Neural cell (in vitro differentiated cells): ENCODE results near the gene ASCC2. TPM values are rescaled to one million over a fixed set of nuclear protein-coding genes. Genes with fewer than 3 reads are reported as not detected.

ENCODE experiments used
- H2AFZ ChIP-seq: fragments of 200-600, 300-800 bp; sonication (generic), shearing (Covaris generic); 2 replicates; pipeline ENCODE4 v1.6.0; 2014; ENCODE audit warnings: low read depth, mild to moderate bottlenecking, antibody characterized with exemption, low read length, moderate library complexity
- H3F3A ChIP-seq: fragments of 200-600 bp; shearing (Covaris generic); 2 replicates; pipeline ENCODE4 v1.6.1; 2016; ENCODE audit warnings: mild to moderate bottlenecking, moderate library complexity, mixed read lengths, antibody characterized with exemption, low read length; ENCODE audit not compliant: insufficient read depth, poor library complexity, severe bottlenecking
- H3K27ac ChIP-seq: fragments of 200-600, 300-800 bp; sonication (generic), shearing (Covaris generic); 2 replicates; pipeline ENCODE4 v1.5.1; 2014; ENCODE audit warnings: mild to moderate bottlenecking, low read length, moderate library complexity
- H3K27me3 ChIP-seq: fragments of 300-800, 200-600 bp; sonication (generic), shearing (Covaris generic); 2 replicates; pipeline ENCODE4 v1.6.0; 2014; ENCODE audit warnings: mild to moderate bottlenecking, low read depth, low read length, moderate library complexity; ENCODE audit not compliant: insufficient read depth
- H3K36me3 ChIP-seq: fragments of 300-800, 200-600 bp; sonication (generic), shearing (Covaris generic); 2 replicates; pipeline ENCODE4 v1.5.1; 2014; ENCODE audit warnings: mild to moderate bottlenecking, antibody characterized with exemption, low read length, moderate library complexity; ENCODE audit not compliant: insufficient read depth
- H3K4me2 ChIP-seq: fragments of 300-800, 200-600 bp; sonication (generic), shearing (Covaris generic); 2 replicates; pipeline ENCODE4 v1.6.0; 2014; ENCODE audit warnings: mild to moderate bottlenecking, low read length
- H3K4me3 ChIP-seq: fragments of 300-800, 200-600 bp; sonication (generic), shearing (Covaris generic); 2 replicates; pipeline ENCODE4 v1.5.1; 2014; ENCODE audit warnings: mild to moderate bottlenecking, low read length, moderate library complexity
- H3K79me2 ChIP-seq: fragments of 200-600 bp; shearing (Covaris generic); replicated peaks from 2 replicates; pipeline ENCODE4 v1.6.0; 2014; ENCODE audit warnings: mild to moderate bottlenecking, low read length, moderate library complexity; ENCODE audit not compliant: insufficient read depth
- H3K9ac ChIP-seq: fragments of 300-800, 200-600 bp; sonication (generic), shearing (Covaris generic); 2 replicates; pipeline ENCODE4 v1.6.1; 2016; ENCODE audit warnings: mild to moderate bottlenecking, low read length, mixed read lengths
- H3K9me2 ChIP-seq: fragments of 200-600 bp; shearing (Covaris generic); 2 replicates; pipeline ENCODE4 v1.6.1; 2016; ENCODE audit warnings: mild to moderate bottlenecking, low read length, mixed read lengths; ENCODE audit not compliant: insufficient read depth
- H3K9me3 ChIP-seq: fragments of 200-600, 300-800 bp; sonication (generic), shearing (Covaris generic); 2 replicates; pipeline ENCODE4 v1.6.1; 2016; ENCODE audit warnings: mild to moderate bottlenecking, mixed run types, low read length, moderate library complexity, mixed read lengths
- H4K20me1 ChIP-seq: fragments of 200-600 bp; shearing (Covaris generic); 2 replicates; pipeline ENCODE4 v1.6.1; 2016; ENCODE audit warnings: mild to moderate bottlenecking, mixed run types; ENCODE audit not compliant: insufficient read depth
- EP300 ChIP-seq: fragments of 450-650 bp; conservative IDR thresholded peaks from 2 replicates; pipeline ENCODE4 v1.6.1; 2014; ENCODE audit warnings: antibody characterized with exemption, mild to moderate bottlenecking, moderate library complexity; ENCODE audit not compliant: poor library complexity, severe bottlenecking
- EZH2 ChIP-seq: fragments of 200-600, 300-800 bp; shearing (Covaris generic), sonication (generic); IDR thresholded peaks from 2 replicates; pipeline ENCODE4 v1.6.1; 2014; ENCODE audit warnings: antibody characterized with exemption, low read length, borderline replicate concordance, mild to moderate bottlenecking; ENCODE audit not compliant: insufficient read depth, poor library complexity, severe bottlenecking
- MXI1 ChIP-seq: fragments of 450-650 bp; conservative IDR thresholded peaks from 2 replicates; pipeline ENCODE4 v1.6.1; 2014; ENCODE audit warnings: antibody characterized with exemption, mild to moderate bottlenecking; ENCODE audit not compliant: poor library complexity, severe bottlenecking
- POLR2AphosphoS5 ChIP-seq: IDR thresholded peaks from 2 replicates; pipeline ENCODE4 v1.6.1; 2012
- RAD21 ChIP-seq: fragments of 450-650 bp; conservative IDR thresholded peaks from 2 replicates; pipeline ENCODE4 v1.6.1; 2014; ENCODE audit warnings: antibody characterized with exemption, mild to moderate bottlenecking, moderate library complexity
- REST ChIP-seq: IDR thresholded peaks from 2 replicates; pipeline ENCODE4 v1.6.1; 2012; ENCODE audit warnings: borderline replicate concordance
- SMC3 ChIP-seq: fragments of 450-650 bp; conservative IDR thresholded peaks from 2 replicates; pipeline ENCODE4 v1.6.1; 2014; ENCODE audit warnings: antibody characterized with exemption, mild to moderate bottlenecking, moderate library complexity; ENCODE audit not compliant: poor library complexity
- TAF1 ChIP-seq: IDR thresholded peaks from 2 replicates; pipeline ENCODE4 v1.6.1; 2012; ENCODE audit warnings: low read depth
- polyA plus RNA-seq: library from polyadenylated mRNA; depleted of rRNA; stranded (reverse); fragments of >200 nt; gene quantifications from 2 replicates; pipeline ENCODE4 v1.2.3, GENCODE V29; 2014
- TF ChIP-seq, protein P1 (sequence below): fragments of 450-650 bp; IDR thresholded peaks from 2 replicates; pipeline ENCODE4 v1.5.1; 2014; ENCODE audit warnings: antibody characterized with exemption, mild to moderate bottlenecking, moderate library complexity; ENCODE audit not compliant: poor library complexity, severe bottlenecking

The ASCC2 gene
- polyA plus RNA-seq, 1 donor from 2014 or later = 26.2 TPM

- Histone ChIP-seq H3K27ac (peak within 1 kb of the TSS; percentile 81), H3K9ac (peak within 1 kb of the TSS; percentile 89), H3K4me3 (peak within 1 kb of the TSS; percentile 88), H4K20me1 (no peaks in the 10 kb centered on the region), H3K79me2 (peaks cover 16% of the 10 kb centered on the region), H2AFZ (peak within 1 kb of the TSS; percentile 78), H3K36me3 (no peaks in the 10 kb centered on the region), H3K9me3 (no peaks in the 10 kb centered on the region), H3K27me3 (no peaks in the 10 kb centered on the region), H3K9me2 (no peaks in the 10 kb centered on the region), H3K4me2 (peak within 1 kb of the TSS; percentile 95), H3F3A (no peaks in the 10 kb centered on the region)
- TF ChIP-seq TAF1 = no peak
- TF ChIP-seq EZH2 = no peak
- peak; percentile 66 for TF ChIP-seq POLR2AphosphoS5
- peak; percentile 16 for TF ChIP-seq MXI1
- TF ChIP-seq, protein P1, sequence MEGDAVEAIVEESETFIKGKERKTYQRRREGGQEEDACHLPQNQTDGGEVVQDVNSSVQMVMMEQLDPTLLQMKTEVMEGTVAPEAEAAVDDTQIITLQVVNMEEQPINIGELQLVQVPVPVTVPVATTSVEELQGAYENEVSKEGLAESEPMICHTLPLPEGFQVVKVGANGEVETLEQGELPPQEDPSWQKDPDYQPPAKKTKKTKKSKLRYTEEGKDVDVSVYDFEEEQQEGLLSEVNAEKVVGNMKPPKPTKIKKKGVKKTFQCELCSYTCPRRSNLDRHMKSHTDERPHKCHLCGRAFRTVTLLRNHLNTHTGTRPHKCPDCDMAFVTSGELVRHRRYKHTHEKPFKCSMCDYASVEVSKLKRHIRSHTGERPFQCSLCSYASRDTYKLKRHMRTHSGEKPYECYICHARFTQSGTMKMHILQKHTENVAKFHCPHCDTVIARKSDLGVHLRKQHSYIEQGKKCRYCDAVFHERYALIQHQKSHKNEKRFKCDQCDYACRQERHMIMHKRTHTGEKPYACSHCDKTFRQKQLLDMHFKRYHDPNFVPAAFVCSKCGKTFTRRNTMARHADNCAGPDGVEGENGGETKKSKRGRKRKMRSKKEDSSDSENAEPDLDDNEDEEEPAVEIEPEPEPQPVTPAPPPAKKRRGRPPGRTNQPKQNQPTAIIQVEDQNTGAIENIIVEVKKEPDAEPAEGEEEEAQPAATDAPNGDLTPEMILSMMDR = no peak
- peak; percentile 49 for TF ChIP-seq RAD21
- TF ChIP-seq EP300 = peak; percentile 8
- peak; percentile 74 for TF ChIP-seq REST
- TF ChIP-seq SMC3 = peak; percentile 61
These were observed 71.4 kb downstream of the ASCC2 start, which contains the start of gene ZMAT5 for GRCh38 chr22:29766632-29767170. ZMAT5 (minus strand) TSS chr22:29767007; CDS start chr22:29748544, 18,463 bp downstream.

- no peaks in the 10 kb centered on the region for H3K27me3 ChIP-seq
- H3K4me3 ChIP-seq = peak overlapping the region; percentile 88
- peak overlapping the region; percentile 54 for H3K27ac ChIP-seq
- no peaks in the 10 kb centered on the region for H3K36me3 ChIP-seq
- H3K4me2 ChIP-seq = peak overlapping the region; percentile 61
- H4K20me1 ChIP-seq = no peaks in the 10 kb centered on the region
- TF ChIP-seq RAD21 = no peak
- TF ChIP-seq POLR2AphosphoS5 = no peak
- no peak for TF ChIP-seq REST
- TF ChIP-seq MXI1 = no peak
- TF ChIP-seq, protein P1 = no peak
- TF ChIP-seq TAF1 = no peak
- TF ChIP-seq EP300 = no peak
- TF ChIP-seq EZH2 = no peak
- no peak for TF ChIP-seq SMC3
- peak overlapping the region; percentile 27 for H2AFZ ChIP-seq
- peak overlapping the region; percentile 89 for H3K9ac ChIP-seq
- peaks cover 16% of the 10 kb centered on the region for H3K79me2 ChIP-seq
- no peaks in the 10 kb centered on the region for H3K9me3 ChIP-seq
- no peaks in the 10 kb centered on the region for H3F3A ChIP-seq
- no peaks in the 10 kb centered on the region for H3K9me2 ChIP-seq
These were observed 72.0 kb downstream of the ASCC2 start for GRCh38 chr22:29765905-29766631.
